Panc1 (cell line): ENCODE results near the gene METTL6. TPM values are rescaled to one million over a fixed set of nuclear protein-coding genes. Genes with fewer than 3 reads are reported as not detected.

Experiments
- ATAC-seq: fragments of 200-7000 bp; cut with Tn5 transposase; 2 replicates; pipeline ENCODE4 v1.9.1; 2020; ENCODE audit warnings: mild to moderate bottlenecking, moderate library complexity
- Bru-seq: library from RNA; stranded (reverse); fragments of 400-500 nt; gene quantifications from one replicate; lab custom pipeline; 2021; lab: Mats Ljungman, UMichigan
- BruChase-seq, 2 experiments: library from RNA; stranded (reverse); fragments of 400-500 nt; gene quantifications; one replicate each; lab custom pipeline; 2021; lab: Mats Ljungman, UMichigan
- BruUV-seq: library from RNA; stranded (reverse); fragments of 400-500 nt; replicated peaks from 2 replicates; lab custom pipeline; 2021; lab: Mats Ljungman, UMichigan
- CTCF ChIA-PET: fragments of 300-600 bp; sonication (Branson Sonifier 250); formaldehyde crosslinking; loops from one replicate; lab custom pipeline; 2022; ENCODE audit warnings: antibody characterized with exemption; lab: Charles Lee
- POLR2A ChIA-PET: fragments of 300-600 bp; sonication (Branson Sonifier 250); formaldehyde crosslinking; loops from one replicate; lab custom pipeline; 2022; ENCODE audit warnings: antibody characterized with exemption; lab: Charles Lee
- DNase-seq: peaks from one replicate; pipeline ENCODE4 v3.0.0-alpha.2; 2010; ENCODE audit warnings: low read depth, low spot score
- H3K27ac ChIP-seq: 2 replicates; pipeline ENCODE4 v1.5.1; 2011; ENCODE audit warnings: mild to moderate bottlenecking, low read length, inconsistent platforms
- H3K27me3 ChIP-seq: fragments of 200-500 bp; sonication (Bioruptor generic); 2 replicates; pipeline ENCODE4 v1.6.0; 2014; ENCODE audit warnings: low read length, inconsistent platforms; ENCODE audit not compliant: control insufficient read depth, insufficient read depth
- H3K36me3 ChIP-seq: fragments of 200-500 bp; sonication (Bioruptor generic); 2 replicates; pipeline ENCODE4 v1.5.1; 2014; ENCODE audit warnings: inconsistent platforms, mild to moderate bottlenecking, low read length, moderate library complexity; ENCODE audit not compliant: control insufficient read depth, insufficient read depth
- H3K4me1 ChIP-seq: 2 replicates; pipeline ENCODE4 v1.5.1; 2011; ENCODE audit warnings: inconsistent platforms, mild to moderate bottlenecking, low read length, moderate library complexity; ENCODE audit not compliant: control insufficient read depth, insufficient read depth
- H3K4me3 ChIP-seq, 2 experiments: 2 replicates each; pipeline ENCODE4 v1.5.1; 2011 to 2012; ENCODE audit warnings: low read depth in 2 of 2, low read length in 2 of 2, mild to moderate bottlenecking in 2 of 2, inconsistent platforms in 1 of 2, moderate library complexity in 1 of 2
- H3K9me3 ChIP-seq: fragments of 200-500 bp; sonication (Bioruptor generic); 2 replicates; pipeline ENCODE4 v1.5.1; 2014; ENCODE audit warnings: low read depth, mild to moderate bottlenecking, inconsistent platforms, low read length, moderate library complexity; ENCODE audit not compliant: control insufficient read depth, insufficient read depth
- POLR2AphosphoS5 ChIP-seq: IDR thresholded peaks from 2 replicates; pipeline ENCODE4 v1.6.1; 2012; ENCODE audit warnings: mild to moderate bottlenecking, low read depth, low read length, moderate library complexity
- REST ChIP-seq, 2 experiments: IDR thresholded peaks; 2 replicates each; pipeline ENCODE4 v1.6.1; 2011 to 2012; ENCODE audit warnings: low read depth in 2 of 2, control low read depth in 1 of 2, low read length in 1 of 2, mild to moderate bottlenecking in 1 of 2, moderate library complexity in 1 of 2; ENCODE audit not compliant: insufficient read depth in 1 of 2
- SIN3A ChIP-seq: IDR thresholded peaks from 2 replicates; pipeline ENCODE4 v1.6.1; 2012; ENCODE audit warnings: low read depth, mild to moderate bottlenecking, low read length, moderate library complexity, borderline replicate concordance; ENCODE audit not compliant: insufficient read depth
- TCF7L2 ChIP-seq: IDR thresholded peaks from 2 replicates; pipeline ENCODE4 v1.6.1; 2011; ENCODE audit warnings: mild to moderate bottlenecking, low read depth, low read length, inconsistent platforms
- in situ Hi-C: cut with HindIII; loops from 2 replicates; pipeline ENCODE4 v1.10.0; 2016; ENCODE audit warnings: low sequenced_read_pairs, low pct_unique_long_range_greater_than_20kb
- intact Hi-C: fragments of 100-400 bp; cut with micrococcal nuclease; formaldehyde crosslinking; loops from one replicate; pipeline ENCODE4 v1.10.0; 2022; ENCODE audit not compliant: unreplicated experiment
- long read RNA-seq: library from polyadenylated mRNA; unstranded; transcript quantifications from one replicate; pipeline ENCODE4 v2.0.0, GENCODE V29; 2021; ENCODE audit not compliant: unreplicated experiment
- polyA plus RNA-seq: library from polyadenylated mRNA; unstranded; fragments of >200 nt; gene quantifications from one replicate; pipeline ENCODE4 v1.2.1, GENCODE V29; 2012; ENCODE audit warnings: missing spikeins; ENCODE audit not compliant: insufficient read length
- total RNA-seq: library from RNA; stranded (reverse); gene quantifications from one replicate; pipeline ENCODE4 v1.2.1, GENCODE V29; 2021; ENCODE audit not compliant: unreplicated experiment
- TF ChIP-seq, protein P1 (sequence below): fragments of 450-650 bp; IDR thresholded peaks from 2 replicates; pipeline ENCODE4 v1.5.1; 2017; ENCODE audit warnings: mild to moderate bottlenecking

Gene METTL6, protein sequence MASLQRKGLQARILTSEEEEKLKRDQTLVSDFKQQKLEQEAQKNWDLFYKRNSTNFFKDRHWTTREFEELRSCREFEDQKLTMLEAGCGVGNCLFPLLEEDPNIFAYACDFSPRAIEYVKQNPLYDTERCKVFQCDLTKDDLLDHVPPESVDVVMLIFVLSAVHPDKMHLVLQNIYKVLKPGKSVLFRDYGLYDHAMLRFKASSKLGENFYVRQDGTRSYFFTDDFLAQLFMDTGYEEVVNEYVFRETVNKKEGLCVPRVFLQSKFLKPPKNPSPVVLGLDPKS
- 16.5 TPM for total RNA-seq
- 10.1 TPM for polyA plus RNA-seq
- percentile 55 among the genes with signal in this experiment for Bru-seq, nascent RNA
- percentile 63 among the genes with signal in this experiment for BruChase-seq, experiment 1, labeled RNA remaining after a 2-hour chase
- BruChase-seq, experiment 2, labeled RNA remaining after a 6-hour chase: percentile 68 among the genes with signal in this experiment
- long read RNA-seq, transcript METTL6-202 (6 exons, 1,335 nt): major isoform, 5 of 21 reads
- long read RNA-seq, partial matches to known transcripts: 1 of 21 reads
- long read RNA-seq, other reads (novel, unspliced or antisense): 12 of 21 reads

- H3K4me3 ChIP-seq: peak within 1 kb of the TSS; percentile 89 to 90
- H3K36me3 ChIP-seq: peaks cover 14% of the 10 kb centered on the region
- H3K4me1 ChIP-seq: peaks cover 8% of the 10 kb centered on the region
- BruUV-seq: no TSS peak
- no peaks in the 10 kb centered on the region for H3K9me3 ChIP-seq
- DNase-seq (peak; percentile 20), ATAC-seq (peak; percentile 97)
- POLR2A ChIA-PET: no interaction called here
- CTCF ChIA-PET: no interaction called here
- no peaks in the 10 kb centered on the region for H3K27me3 ChIP-seq
- H3K27ac ChIP-seq: peak within 1 kb of the TSS; percentile 88
- TF ChIP-seq POLR2AphosphoS5: peak; percentile 74; the same call in 1 of the 2 replicates
- TF ChIP-seq TCF7L2: no peak
- TF ChIP-seq, protein P1, sequence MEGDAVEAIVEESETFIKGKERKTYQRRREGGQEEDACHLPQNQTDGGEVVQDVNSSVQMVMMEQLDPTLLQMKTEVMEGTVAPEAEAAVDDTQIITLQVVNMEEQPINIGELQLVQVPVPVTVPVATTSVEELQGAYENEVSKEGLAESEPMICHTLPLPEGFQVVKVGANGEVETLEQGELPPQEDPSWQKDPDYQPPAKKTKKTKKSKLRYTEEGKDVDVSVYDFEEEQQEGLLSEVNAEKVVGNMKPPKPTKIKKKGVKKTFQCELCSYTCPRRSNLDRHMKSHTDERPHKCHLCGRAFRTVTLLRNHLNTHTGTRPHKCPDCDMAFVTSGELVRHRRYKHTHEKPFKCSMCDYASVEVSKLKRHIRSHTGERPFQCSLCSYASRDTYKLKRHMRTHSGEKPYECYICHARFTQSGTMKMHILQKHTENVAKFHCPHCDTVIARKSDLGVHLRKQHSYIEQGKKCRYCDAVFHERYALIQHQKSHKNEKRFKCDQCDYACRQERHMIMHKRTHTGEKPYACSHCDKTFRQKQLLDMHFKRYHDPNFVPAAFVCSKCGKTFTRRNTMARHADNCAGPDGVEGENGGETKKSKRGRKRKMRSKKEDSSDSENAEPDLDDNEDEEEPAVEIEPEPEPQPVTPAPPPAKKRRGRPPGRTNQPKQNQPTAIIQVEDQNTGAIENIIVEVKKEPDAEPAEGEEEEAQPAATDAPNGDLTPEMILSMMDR: no peak
- no peak for TF ChIP-seq REST (IDR thresholded peaks at IDR 0.05; ENCODE audit: insufficient read depth in 1 of 2, low read depth in 2 of 2, low read length in 1 of 2)
- TF ChIP-seq SIN3A: peak; percentile 64; the same call in 1 of the 2 replicates
- in situ Hi-C loops (no loop called here), intact Hi-C loops (no loop called here)
Measured at GRCh38 chr3:15427182-15427880, at the start of gene METTL6, which contains the start of gene EAF1. Gene METTL6 (minus strand): TSS chr3:15427544. CDS start chr3:15426511, 1,033 bp downstream. Gene EAF1 (plus strand): TSS chr3:15427598. CDS start chr3:15427780, 182 bp downstream.

- POLR2A ChIA-PET: no interaction called here
- in situ Hi-C loops: no loop called here
Measured at GRCh38 chr3:15476378-15476777, 49.0 kb upstream of the METTL6 start.

More at GRCh38 chr3:15476378-15476777, 49.0 kb upstream of the METTL6 start:
- ATAC-seq (no peak), DNase-seq (no peak)
- H3K9me3 ChIP-seq: no peaks in the 10 kb centered on the region
- no peak overlapping the region for H3K27ac ChIP-seq
- no TSS peak for BruUV-seq
- H3K36me3 ChIP-seq: no peaks in the 10 kb centered on the region
- no peaks in the 10 kb centered on the region for H3K27me3 ChIP-seq
- intact Hi-C loops: no loop called here
- TF ChIP-seq SIN3A (no peak), POLR2AphosphoS5 (no peak)
- CTCF ChIA-PET: no interaction called here
- H3K4me3 ChIP-seq: no peak overlapping the region
- H3K4me1 ChIP-seq: no peaks in the 10 kb centered on the region
